GM21381 (cell line): Measurements from ENCODE around the gene RBM12.
"Not testable (repeated sequence)": the region's sequence is repeated elsewhere in the genome, so short reads cannot be mapped to it uniquely, and the experiment has no call there.

Experiments
- ATAC-seq: cut with Tn5 transposase; IDR thresholded peaks from one replicate; pipeline ENCODE4 v1.9.1; 2021; ENCODE audit warnings: mild to moderate bottlenecking, moderate library complexity; ENCODE audit not compliant: unreplicated experiment

RBM12 gene

DNA sequence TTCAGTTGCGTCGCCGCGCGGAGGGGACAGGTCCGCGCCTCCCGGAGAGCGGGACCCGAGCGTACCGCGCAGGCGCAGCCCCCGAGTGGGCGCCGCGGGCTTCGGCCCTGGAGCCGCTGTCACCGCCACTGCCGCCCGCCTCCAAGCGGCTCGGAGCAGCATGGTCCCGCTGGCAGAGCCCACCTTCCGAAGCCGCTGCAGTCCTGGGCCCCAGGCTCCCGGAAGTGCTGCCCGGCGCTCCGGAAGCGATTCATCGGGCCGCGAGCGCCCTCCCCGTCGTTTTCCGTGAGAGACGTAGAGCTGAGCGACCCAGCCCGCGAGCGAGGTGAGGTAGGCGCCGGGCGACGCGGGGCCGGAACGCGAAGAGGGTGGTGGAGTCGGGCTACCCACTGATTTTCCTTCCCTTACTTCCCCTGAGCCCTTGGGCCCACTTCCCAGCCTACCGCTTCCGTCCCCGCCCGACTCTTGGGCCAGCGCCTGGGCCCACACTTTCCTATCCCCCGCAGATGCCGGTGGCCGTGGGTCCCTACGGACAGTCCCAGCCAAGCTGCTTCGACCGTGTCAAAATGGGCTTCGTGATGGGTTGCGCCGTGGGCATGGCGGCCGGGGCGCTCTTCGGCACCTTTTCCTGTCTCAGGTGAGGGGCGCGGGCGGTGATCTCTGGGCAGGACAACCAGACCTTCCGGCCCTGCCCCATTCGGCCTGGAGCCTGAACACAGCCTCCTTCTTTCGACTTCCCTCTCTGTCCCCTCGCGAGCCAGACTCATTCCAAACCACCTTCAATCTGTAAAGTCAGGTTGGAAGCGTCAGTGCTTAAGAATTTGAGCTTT, 34.6 kb upstream of the RBM12 start, which contains the start of the genes NFS1 and ROMO1:
Gene NFS1, minus strand, starts transcription at position 226 of the 830 bp plus-strand sequence. Its CDS starts 64 bp downstream, at position 162.
Gene ROMO1, plus strand, starts transcription at position 279 of the 830 bp plus-strand sequence. Its CDS starts 228 bp downstream, at position 507.
- peak; percentile 81 for ATAC-seq

DNA sequence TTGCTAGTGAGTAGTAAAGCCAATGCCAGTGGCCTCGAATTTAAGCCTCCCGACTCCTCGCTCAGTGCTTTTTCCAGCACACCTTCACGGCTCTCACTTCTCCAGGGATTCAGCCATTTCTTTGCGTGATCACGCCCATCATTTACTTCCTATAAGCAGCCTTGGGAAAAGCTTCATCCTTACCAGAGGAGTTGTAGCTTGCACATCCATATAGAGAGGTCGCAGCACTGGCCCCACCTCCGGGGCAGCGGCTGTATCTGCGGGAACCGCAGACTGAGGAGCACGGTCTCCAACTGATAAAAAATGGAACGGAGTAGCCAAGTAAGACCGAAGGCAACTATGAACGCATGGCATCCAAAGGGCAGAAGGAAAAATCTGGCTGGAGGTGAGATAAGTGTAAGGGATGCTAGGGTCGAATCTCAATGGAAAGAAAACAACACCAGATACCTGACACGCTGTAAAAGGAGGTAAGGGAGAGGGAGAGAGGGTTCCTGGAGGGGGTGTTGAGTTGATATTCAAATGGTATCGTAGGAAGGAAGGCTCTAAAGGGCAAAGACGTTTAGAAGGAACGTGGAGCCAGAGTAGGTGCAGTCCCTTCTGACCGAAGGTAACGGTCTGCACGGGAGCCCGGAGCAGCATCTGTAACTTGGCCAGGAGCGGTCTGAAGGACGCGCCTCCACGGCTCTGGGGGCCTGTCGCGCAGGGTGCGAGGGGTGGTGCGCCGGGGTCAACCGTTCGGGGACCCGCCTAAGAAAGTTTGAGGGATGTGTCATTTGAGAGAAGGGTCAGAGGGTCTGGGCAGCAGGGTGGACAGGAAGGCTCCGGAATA, 33.8 kb upstream of the RBM12 start:
- peak; percentile 27 for ATAC-seq

- no peak for ATAC-seq
These were observed 33.1 kb upstream of the RBM12 start for GRCh38 chr20:35697696-35698297.

DNA sequence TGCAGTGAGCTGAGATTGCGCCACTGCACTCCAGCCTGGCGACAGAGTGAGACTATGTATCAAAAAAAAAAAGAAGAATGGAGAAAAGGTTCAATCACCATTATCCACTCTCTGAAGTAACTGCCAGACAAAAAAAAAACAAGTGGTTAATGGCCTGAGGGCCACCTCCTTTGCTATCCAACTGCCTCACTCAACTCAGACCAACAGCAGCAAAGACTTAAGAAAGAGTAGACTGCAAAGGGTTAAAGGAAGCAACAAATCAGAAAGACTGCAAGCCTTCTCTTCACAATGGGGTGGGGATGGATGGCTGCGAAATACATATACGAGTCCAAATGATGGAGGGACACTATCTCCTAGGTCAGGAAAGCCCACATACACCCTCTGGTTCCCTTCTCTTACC, 31.3 kb upstream of the RBM12 start:
- ATAC-seq, result no peak

GRCh38 chr20:35695245-35695749, 30.6 kb upstream of the RBM12 start:
- ATAC-seq, result no peak

DNA sequence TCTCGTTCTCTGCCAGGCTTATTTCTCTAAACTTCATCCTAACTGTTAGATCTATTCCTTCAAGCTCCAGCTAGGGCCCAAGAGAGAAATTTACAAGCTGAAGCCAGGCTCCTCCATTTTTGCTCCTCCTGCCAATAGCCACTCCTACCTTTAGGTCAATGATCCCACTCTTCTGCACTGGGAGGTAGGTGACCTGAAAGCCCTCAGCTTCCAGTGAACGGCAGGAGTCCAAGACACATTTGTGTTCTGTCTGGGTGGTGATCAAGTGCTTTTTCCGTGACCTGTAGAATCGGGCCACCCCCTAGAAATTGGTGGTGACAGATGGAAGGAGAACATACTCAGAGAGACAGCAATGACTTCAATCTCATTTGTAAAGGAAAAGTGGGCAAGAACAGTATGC, 25.6 kb upstream of the RBM12 start:
- ATAC-seq, result no peak

DNA sequence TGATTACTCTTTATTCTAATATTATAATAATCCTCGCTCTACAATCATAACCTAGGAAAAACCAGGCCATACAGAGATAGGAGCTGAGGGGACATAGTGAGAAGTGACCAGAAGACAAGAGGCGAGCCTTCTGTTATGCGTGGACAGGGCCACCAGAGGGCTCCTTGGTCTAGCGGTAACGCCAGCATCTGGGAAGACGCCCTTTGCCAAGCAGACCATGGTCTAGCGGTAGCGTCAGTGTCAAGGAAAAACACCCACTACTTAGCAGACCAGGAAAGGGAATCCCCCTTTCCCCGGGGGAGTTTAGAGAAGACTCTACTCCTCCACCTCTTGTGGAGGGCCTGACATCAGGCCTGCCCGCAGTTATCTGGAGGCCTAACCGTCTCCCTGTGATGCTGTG, 22.2 kb upstream of the RBM12 start:
- not testable (repeated sequence) for ATAC-seq

DNA sequence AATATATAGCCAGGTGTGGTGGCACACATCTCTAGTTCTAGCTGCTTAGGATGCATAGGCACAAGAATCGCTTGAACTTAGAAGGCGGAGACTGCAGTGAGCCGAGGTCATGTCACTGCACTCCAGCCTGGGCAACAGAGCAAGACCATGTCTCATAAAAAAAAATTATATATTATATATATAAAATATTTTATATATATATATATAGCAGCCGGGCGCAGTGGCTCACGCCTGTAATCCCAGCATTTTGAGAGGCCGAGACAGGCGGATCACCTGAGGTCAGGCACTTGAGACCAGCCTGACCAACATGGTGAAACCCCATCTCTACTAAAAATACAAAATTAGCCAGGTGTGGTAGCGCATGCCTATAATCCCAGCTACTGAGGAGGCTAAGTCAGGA, 20.7 kb upstream of the RBM12 start:
- ATAC-seq, result not testable (repeated sequence)

DNA sequence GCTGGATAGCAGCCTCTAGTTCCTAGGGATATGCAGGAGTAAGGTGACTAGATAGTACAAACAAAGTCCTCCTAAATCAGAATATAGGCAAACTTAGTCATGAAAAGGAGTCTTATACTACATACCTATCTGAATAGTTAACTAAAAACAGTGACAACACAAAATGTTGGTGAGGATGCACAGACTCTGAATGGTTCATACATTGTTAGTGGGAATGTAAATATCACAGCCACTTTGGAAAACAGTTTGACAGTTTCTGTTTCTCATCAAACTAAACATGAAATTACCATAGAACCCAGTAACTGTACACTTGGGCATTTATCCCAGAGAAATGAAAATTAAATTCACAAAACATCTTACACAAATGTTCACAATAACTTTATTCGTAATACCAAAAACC, 17.3 kb upstream of the RBM12 start:
- ATAC-seq, result no peak

- no peak for ATAC-seq
These were observed 15.9 kb upstream of the RBM12 start for GRCh38 chr20:35680452-35681183.

GRCh38 chr20:35674921-35675320, 10.2 kb upstream of the RBM12 start:
- ATAC-seq, result no peak

GRCh38 chr20:35673884-35674283, 9.2 kb upstream of the RBM12 start:
- no peak for ATAC-seq

GRCh38 chr20:35669681-35670080, 5.0 kb upstream of the RBM12 start:
- no peak for ATAC-seq

- no peak for ATAC-seq
These were observed 4.5 kb upstream of the RBM12 start for GRCh38 chr20:35669221-35669620.

- no peak for ATAC-seq
These were observed 1.2 kb upstream of the RBM12 start for GRCh38 chr20:35665949-35666288.

DNA sequence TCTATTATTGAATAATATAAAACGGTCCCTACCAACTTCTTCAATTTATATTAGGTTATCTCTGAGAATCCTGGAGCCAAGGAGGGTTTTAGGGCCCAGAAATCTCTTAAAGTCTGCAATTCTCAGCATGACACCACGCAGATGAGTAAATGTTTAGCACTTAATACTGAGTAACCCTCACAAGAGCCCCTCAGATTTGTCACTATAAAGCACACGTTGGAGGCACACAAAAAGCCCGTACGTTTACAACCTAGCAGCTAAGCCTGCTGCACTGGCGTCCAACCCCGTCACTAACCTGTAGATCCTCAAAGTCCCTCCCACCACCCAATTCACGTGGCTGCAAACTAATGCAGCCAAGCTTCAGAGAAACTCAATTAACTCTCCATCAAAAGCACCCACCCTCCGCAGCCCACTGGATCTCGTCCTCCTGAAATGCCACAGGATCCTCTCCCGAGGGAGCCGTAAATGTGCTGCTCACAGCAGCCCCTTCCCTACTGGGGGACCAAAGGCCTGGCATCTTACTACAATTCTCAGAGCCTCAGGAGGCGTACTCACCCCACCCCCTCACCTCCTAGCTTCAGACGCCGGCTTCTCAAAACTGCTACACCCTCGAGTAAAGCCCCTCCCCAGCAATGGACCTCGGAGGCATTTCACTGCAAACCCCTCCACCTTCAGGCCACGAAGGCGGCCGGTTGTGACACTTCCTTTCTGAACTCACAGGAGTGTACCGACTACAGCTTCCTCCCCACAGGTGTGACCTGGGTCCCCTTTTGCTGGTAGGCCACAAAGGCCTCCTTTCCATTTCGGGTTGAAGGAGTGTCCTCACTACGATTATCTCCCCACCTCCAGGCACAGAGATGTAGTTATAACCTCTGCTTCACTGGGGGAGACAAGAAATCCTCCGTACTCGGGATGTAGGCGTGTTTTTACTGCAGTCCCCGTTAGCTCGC, 909 bp downstream of the RBM12 start:
- ATAC-seq, result peak; percentile 33

DNA sequence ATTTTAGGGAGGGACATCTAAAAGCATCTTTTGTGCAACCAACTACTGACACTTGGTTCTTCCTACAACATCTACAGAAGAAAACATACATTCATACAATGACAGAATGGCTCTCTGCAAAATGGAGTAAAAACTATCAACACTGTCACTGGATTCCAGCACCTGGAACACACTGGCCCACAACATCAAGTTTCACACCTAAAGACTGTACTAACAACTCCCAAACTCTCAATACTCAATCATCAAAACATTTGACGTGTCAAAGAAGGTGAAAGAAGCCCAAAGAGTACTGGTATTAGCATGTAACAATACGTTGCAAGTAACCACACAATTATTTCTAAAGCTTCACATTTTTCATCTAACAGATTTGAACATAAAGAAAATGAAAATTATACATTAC, 2.1 kb downstream of the RBM12 start:
- ATAC-seq, result no peak

- ATAC-seq, result no peak
These were observed 2.8 kb downstream of the RBM12 start for GRCh38 chr20:35661908-35662307.

DNA sequence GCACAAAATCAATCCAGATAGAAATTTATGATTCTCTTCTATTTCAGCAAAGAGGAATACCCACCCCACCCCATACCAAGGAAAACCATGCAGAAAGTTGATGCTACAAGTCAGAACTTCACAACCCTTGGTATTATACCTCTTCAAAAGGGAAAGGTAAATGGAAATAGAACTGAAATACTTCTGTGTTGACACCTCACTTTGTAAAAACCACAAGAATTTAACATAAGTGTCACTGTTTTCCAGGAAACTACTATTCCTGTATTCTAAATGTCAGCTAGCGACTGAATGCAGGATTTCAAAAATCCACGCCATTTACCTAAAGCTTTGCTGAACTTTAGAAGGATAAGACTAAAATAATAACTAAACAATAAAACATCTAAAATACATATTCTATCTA, 3.6 kb downstream of the RBM12 start:
- ATAC-seq, result no peak
